ENCODE results near the gene MAP7. TPM values are rescaled to one million over a fixed set of nuclear protein-coding genes. Genes with fewer than 3 reads are reported as not detected.

Gene MAP7
- total RNA-seq, 1 donor = 0.36 TPM

GRCh38 chr6:136304410-136304809 lies 245.8 kb downstream of the MAP7 start:
- no peak overlapping the region for H3K4me3 ChIP-seq (ENCODE audit: low read depth, low read length)
- DNase-seq (ENCODE audit: low read depth) = no peak
- TF ChIP-seq, protein P1, sequence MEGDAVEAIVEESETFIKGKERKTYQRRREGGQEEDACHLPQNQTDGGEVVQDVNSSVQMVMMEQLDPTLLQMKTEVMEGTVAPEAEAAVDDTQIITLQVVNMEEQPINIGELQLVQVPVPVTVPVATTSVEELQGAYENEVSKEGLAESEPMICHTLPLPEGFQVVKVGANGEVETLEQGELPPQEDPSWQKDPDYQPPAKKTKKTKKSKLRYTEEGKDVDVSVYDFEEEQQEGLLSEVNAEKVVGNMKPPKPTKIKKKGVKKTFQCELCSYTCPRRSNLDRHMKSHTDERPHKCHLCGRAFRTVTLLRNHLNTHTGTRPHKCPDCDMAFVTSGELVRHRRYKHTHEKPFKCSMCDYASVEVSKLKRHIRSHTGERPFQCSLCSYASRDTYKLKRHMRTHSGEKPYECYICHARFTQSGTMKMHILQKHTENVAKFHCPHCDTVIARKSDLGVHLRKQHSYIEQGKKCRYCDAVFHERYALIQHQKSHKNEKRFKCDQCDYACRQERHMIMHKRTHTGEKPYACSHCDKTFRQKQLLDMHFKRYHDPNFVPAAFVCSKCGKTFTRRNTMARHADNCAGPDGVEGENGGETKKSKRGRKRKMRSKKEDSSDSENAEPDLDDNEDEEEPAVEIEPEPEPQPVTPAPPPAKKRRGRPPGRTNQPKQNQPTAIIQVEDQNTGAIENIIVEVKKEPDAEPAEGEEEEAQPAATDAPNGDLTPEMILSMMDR (IDR thresholded peaks at IDR 0.05; ENCODE audit: insufficient read depth, low read length) = no peak

- TF ChIP-seq, protein P1 (IDR thresholded peaks at IDR 0.05; ENCODE audit: insufficient read depth, low read length) = no peak
- H3K4me3 ChIP-seq (ENCODE audit: low read depth, low read length) = no peak overlapping the region
- no peak for DNase-seq (ENCODE audit: low read depth)
These were observed 246.7 kb downstream of the MAP7 start for GRCh38 chr6:136303516-136303915.

- no peak overlapping the region for H3K4me3 ChIP-seq (ENCODE audit: low read depth, low read length)
- DNase-seq (ENCODE audit: low read depth) = no peak
- TF ChIP-seq, protein P1 (IDR thresholded peaks at IDR 0.05; ENCODE audit: insufficient read depth, low read length) = no peak
These were observed 255.6 kb downstream of the MAP7 start for GRCh38 chr6:136294621-136295020.

Small RNA genes lying within 50 kb of the gene (small RNA-seq; reads per million reads assigned to genes)
- gene AL023284.1 = not detected
- gene NDUFS5P1 = not detected

Other genes starting within 250 kb of the MAP7 start
- gene MAP3K5, start 242.1 kb upstream of the MAP7 start, total RNA-seq (ENCODE audit: low replicate concordance) = 1.9 and 15.5 TPM in 2 replicates

Data from fibroblast of the aortic adventitia (primary cell).